IPS-18a (cell line): ENCODE measurements around the gene HOXB2.

Experiments used
- H3K27ac ChIP-seq: one replicate; pipeline ENCODE4 v1.5.1; 2013; ENCODE audit warnings: low read length
- H3K27me3 ChIP-seq: one replicate; pipeline ENCODE4 v1.6.1; 2013; ENCODE audit warnings: mild to moderate bottlenecking, low read length; ENCODE audit not compliant: control insufficient read depth, insufficient read depth
- H3K36me3 ChIP-seq: one replicate; pipeline ENCODE4 v1.6.1; 2013; ENCODE audit warnings: low read depth, low read length; ENCODE audit not compliant: control insufficient read depth
- H3K4me1 ChIP-seq: one replicate; pipeline ENCODE4 v1.6.1; 2013; ENCODE audit warnings: low read depth, low read length; ENCODE audit not compliant: control insufficient read depth
- H3K4me3 ChIP-seq: one replicate; pipeline ENCODE4 v1.5.1; 2013; ENCODE audit warnings: low read length
- H3K9ac ChIP-seq: one replicate; pipeline ENCODE4 v1.6.1; 2013; ENCODE audit warnings: mild to moderate bottlenecking, low read length, moderate library complexity
- H3K9me3 ChIP-seq: one replicate; pipeline ENCODE4 v1.6.1; 2013; ENCODE audit warnings: low read depth, low read length; ENCODE audit not compliant: control insufficient read depth

Gene HOXB2

GRCh38 chr17:48545022-48545375, at the start of gene HOXB2:
Gene HOXB2 (minus strand): TSS chr17:48545109. CDS start chr17:48544911, 198 bp downstream.
- Histone ChIP-seq H3K9ac (peak within 1 kb of the TSS; percentile 40), H3K27ac (no peak within 1 kb of the TSS), H3K36me3 (no peaks in the 10 kb centered on the region), H3K4me1 (peaks cover 23% of the 10 kb centered on the region), H3K4me3 (peak within 1 kb of the TSS; percentile 33), H3K27me3 (peaks cover 100% of the 10 kb centered on the region), H3K9me3 (no peaks in the 10 kb centered on the region)

DNA sequence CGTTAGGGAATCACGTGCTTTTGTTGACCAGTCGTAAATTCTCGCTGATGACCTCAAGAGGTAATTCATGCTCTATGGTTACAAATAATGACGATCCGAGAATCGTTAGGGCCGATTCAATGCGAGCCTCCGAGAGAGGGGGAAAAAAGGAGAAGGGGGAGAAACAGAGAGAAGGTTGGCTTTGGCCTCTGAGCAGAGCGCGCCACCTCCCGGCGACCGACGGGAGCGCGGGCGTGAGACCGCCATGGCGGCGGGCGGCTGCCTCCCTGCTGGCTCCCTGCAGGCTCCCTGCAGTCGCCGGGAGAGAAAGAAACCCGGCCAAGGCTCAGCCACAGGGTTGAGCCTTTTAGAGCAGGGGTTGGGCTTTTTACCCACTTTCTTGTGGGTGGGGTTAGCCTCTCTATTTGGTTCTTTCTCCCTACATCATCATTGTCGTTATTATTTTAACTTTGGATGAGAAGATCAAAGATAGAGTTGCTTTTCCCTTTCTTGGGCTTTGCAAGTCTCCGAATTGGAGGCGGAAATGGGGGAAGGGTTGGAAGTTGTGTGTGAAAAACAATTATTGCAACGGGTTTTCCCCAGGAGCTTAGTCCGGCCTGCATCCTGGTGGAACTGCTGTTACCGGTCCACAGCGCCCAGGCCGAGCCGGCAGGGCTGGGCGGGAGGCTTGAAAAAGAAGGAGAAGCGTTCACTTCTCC, 49.1 kb upstream of the HOXB2 start:
- Histone ChIP-seq H3K36me3 (no peaks in the 10 kb centered on the region), H3K27ac (no peak overlapping the region), H3K9ac (no peak overlapping the region), H3K4me1 (peaks cover 4% of the 10 kb centered on the region), H3K4me3 (no peak overlapping the region), H3K9me3 (no peaks in the 10 kb centered on the region), H3K27me3 (peaks cover 100% of the 10 kb centered on the region)

GRCh38 chr17:48593126-48593829, 48.4 kb upstream of the HOXB2 start, which contains the start of gene HOXB5:
Gene HOXB5 (minus strand): TSS chr17:48593779. CDS start chr17:48593682, 97 bp downstream.
- Histone ChIP-seq H3K4me1 (peaks cover 4% of the 10 kb centered on the region), H3K36me3 (no peaks in the 10 kb centered on the region), H3K9me3 (no peaks in the 10 kb centered on the region), H3K9ac (no peak within 1 kb of the TSS), H3K4me3 (no peak within 1 kb of the TSS), H3K27me3 (peaks cover 100% of the 10 kb centered on the region), H3K27ac (no peak within 1 kb of the TSS)

DNA sequence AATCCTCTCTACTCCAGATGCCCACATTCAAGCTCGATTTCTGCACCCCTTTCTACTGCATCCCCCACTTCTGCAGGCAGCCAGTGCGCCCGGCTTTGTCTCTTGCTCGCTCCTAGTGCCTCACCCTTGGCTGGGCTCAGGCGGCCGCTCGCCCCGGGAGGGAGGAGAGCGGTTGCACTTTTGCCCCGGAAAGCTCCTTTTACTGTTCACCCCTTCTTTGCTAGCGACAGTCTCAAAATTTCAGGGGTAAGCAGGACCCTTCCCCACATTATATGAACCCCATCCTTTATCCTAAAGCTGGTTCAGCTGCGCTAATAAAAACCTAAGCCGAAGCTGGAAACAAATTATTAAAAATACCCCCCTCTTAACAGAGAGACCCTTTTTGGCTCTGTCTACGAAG, 47.7 kb upstream of the HOXB2 start:
- Histone ChIP-seq H3K27me3 (peaks cover 100% of the 10 kb centered on the region), H3K27ac (no peak overlapping the region), H3K4me3 (no peak overlapping the region), H3K4me1 (peaks cover 4% of the 10 kb centered on the region), H3K9ac (no peak overlapping the region), H3K36me3 (no peaks in the 10 kb centered on the region), H3K9me3 (no peaks in the 10 kb centered on the region)

GRCh38 chr17:48592057-48592514, 47.2 kb upstream of the HOXB2 start:
- H3K27me3 ChIP-seq, result peaks cover 100% of the 10 kb centered on the region

DNA sequence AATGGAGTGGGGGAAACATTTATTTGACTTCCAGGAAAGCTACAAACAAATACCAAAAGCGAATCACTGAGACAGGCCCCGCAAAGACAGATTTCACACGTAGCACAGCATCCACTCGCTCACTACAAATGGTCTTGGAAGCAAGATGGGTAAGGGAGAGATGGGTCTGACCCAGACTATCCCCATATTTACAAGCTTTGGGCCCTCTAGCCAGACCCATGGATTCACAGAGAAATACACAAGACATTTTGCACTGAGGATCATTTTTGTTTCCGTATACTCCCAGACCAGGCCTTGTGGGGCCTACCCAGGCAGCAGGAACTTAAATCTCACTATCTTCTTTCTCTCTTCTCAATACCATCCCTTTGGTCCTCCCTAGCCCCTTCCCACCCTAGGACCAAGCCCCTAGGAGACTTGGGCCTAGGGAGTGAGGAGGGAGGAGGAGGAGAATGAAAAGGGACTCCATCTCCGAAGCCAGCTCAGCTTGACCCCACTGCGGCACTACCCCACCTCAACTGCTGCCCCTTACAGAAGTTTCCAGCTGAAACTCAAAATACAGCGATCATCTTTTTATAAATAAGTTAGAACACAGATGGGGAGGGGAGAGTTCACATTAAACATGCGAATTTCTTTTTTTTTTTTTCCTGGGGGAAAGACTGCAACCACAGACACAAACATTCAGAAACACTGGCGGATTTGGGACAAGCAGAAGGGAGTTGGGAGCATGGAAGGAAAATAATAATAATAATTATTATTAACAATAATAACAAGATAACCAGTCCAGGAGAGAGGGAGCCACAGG, 46.5 kb upstream of the HOXB2 start:
- H3K27ac ChIP-seq, result no peak overlapping the region
- peak overlapping the region; percentile 22 for H3K4me3 ChIP-seq
- H3K9me3 ChIP-seq, result no peaks in the 10 kb centered on the region
- peaks cover 4% of the 10 kb centered on the region for H3K4me1 ChIP-seq
- H3K9ac ChIP-seq, result no peak overlapping the region
- H3K36me3 ChIP-seq, result no peaks in the 10 kb centered on the region
- H3K27me3 ChIP-seq, result peaks cover 100% of the 10 kb centered on the region

More at GRCh38 chr17:48592057-48592514, 47.2 kb upstream of the HOXB2 start:
- Histone ChIP-seq H3K36me3 (no peaks in the 10 kb centered on the region), H3K9me3 (no peaks in the 10 kb centered on the region), H3K27ac (no peak overlapping the region), H3K4me1 (peaks cover 4% of the 10 kb centered on the region), H3K9ac (no peak overlapping the region), H3K4me3 (no peak overlapping the region)

DNA sequence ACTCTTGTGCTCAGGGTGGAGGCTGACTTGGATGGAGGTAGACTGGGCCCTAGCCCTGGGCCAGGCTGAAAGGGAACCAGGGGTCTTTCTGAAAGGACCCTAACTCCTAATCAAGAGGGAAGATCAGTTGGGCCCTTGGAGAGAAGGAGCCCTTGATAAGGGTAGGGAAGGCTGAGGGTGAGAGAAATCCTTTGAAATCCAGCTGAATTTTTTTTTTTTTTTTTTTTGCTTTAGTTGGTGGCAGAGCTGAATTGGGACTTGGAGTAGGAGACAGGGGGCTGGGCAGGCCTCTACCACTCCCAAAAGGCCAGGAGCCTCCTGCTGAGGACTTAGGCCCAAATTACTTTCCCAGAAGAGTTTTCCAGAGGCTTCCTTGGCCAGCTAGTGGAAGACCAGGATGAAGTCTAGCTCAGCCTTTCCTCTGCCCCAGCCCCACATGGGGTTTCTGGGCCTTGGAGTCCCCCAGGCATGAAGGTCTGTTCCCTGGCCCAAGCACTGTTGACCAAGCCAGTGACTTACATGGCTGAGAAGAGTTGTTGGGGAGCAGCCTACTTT, 45.8 kb upstream of the HOXB2 start:
- H3K9ac ChIP-seq, result no peak overlapping the region
- H3K9me3 ChIP-seq, result no peaks in the 10 kb centered on the region
- H3K36me3 ChIP-seq, result no peaks in the 10 kb centered on the region
- H3K27me3 ChIP-seq, result peaks cover 100% of the 10 kb centered on the region
- H3K4me3 ChIP-seq, result peak overlapping the region; percentile 22
- H3K4me1 ChIP-seq, result peaks cover 4% of the 10 kb centered on the region
- H3K27ac ChIP-seq, result no peak overlapping the region

- Histone ChIP-seq H3K4me1 (peaks cover 4% of the 10 kb centered on the region), H3K27me3 (peaks cover 100% of the 10 kb centered on the region), H3K9ac (no peak within 1 kb of the TSS), H3K36me3 (no peaks in the 10 kb centered on the region), H3K4me3 (peak within 1 kb of the TSS; percentile 22), H3K27ac (no peak within 1 kb of the TSS), H3K9me3 (no peaks in the 10 kb centered on the region)
These were observed 45.1 kb upstream of the HOXB2 start, which contains the start of gene HOXB3 for GRCh38 chr17:48589831-48590606. Gene HOXB3 (minus strand): TSS chr17:48590241. CDS start chr17:48552474, 37,767 bp downstream.

DNA sequence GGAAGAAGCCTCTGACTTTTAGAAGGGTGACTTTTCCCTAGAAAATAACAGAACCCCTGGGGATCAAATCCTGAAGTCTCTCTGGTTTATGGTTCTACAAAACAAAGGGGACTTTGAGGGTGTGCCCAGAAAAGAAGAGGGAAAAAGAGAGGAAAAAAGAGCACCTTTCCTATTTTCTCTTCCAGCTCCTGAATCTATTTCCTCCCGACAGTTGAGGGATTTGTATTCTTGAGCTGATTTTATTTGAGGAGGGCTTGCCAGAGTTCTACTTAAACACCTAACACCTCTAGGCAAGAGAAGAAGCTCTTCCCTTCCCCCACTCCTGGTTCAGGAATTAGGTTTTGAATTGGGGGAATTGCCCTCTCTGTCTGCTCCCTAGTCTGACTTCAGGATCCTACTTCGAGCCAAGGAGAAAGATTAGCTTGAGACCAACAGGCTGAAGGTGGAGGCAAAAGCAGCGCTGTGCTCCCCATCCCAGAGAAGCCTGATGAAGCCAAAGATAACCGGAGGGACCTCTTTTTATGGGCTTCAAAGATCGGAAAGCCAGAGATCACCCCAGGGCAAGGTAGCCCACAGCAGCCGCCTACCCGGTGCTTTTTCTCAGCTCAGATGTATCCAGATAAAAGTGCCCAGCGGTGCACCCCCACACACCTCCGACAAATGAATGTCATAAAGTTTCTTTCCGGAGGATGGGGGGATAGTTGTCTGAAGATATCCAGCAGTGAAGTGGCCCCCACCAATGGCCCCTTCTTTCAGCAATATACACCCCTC, 44.3 kb upstream of the HOXB2 start:
- H3K27ac ChIP-seq, result no peak overlapping the region
- H3K4me1 ChIP-seq, result peaks cover under 1% of the 10 kb centered on the region
- H3K27me3 ChIP-seq, result peaks cover 100% of the 10 kb centered on the region
- H3K9me3 ChIP-seq, result no peaks in the 10 kb centered on the region
- H3K4me3 ChIP-seq, result no peak overlapping the region
- no peaks in the 10 kb centered on the region for H3K36me3 ChIP-seq
- H3K9ac ChIP-seq, result no peak overlapping the region

DNA sequence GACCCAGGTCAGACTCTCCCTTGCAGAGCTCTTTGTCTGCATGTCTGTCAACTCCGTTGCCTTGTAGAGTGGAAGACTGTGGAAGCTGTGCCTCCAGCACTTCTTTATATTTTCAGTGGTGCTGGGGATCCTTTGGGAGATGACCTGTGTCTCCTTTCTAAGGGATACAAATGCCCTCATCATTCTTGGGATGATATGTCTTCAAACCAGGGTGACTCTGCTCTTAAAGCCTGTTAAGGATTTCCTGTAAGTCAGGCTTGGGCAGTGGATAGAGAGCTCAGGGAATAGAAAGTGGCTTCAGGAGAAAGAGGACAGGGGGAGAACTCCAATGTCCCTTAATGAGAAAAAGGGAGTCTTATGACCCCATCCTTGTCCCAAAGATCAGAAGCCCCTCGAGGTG, 43.6 kb upstream of the HOXB2 start:
- no peak overlapping the region for H3K9ac ChIP-seq
- peaks cover 100% of the 10 kb centered on the region for H3K27me3 ChIP-seq
- H3K36me3 ChIP-seq, result no peaks in the 10 kb centered on the region
- H3K27ac ChIP-seq, result no peak overlapping the region
- H3K4me1 ChIP-seq, result no peaks in the 10 kb centered on the region
- H3K9me3 ChIP-seq, result no peaks in the 10 kb centered on the region
- H3K4me3 ChIP-seq, result no peak overlapping the region
